ENCODE measurements around the gene FHAD1. TPM values are rescaled to one million over a fixed set of nuclear protein-coding genes. Genes with fewer than 3 reads are reported as not detected.

Gene FHAD1
- total RNA-seq, 1 experiment from 2014 or later: 0.45 TPM

DNA sequence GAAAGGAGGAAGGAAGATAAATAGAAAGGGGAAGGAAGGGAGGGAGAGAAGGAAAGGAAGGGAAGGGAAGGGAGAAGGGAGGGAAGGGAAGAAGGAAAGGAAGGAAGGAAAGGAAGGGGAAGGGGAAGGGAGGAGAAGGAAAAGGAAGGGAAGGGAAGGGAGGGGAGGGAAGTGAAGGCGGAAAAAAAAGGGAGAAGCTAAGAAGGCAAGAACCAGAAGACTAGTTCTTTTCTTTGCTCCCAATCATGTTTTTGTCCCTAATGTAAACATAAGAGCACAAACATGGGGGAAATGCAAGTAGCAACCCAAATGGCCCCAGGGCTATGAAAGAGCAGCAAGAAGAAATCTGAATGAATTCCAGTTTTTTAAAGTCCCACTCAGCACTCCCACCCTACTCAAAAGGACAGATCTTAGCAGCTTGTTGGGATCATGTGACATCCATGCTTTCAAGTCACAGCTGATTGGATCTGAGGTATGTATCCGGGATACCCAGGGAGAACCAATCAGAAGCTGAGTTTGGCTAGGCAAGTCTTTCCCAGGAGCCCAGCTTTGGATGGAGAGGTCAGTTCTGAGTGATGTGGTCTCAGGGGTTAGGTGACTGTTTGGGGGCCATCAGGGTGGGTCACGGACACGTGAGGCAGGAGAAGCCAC is 24.2 kb upstream of the FHAD1 start:
- no peaks in the 10 kb centered on the region for H3K4me1 ChIP-seq (ENCODE audit: low read length)

GRCh38 chr1:15224259-15224869 is 22.7 kb upstream of the FHAD1 start:
- no peaks in the 10 kb centered on the region for H4K20me1 ChIP-seq (ENCODE audit: insufficient read depth, low read depth, low read length)
- no peaks in the 10 kb centered on the region for H3K27me3 ChIP-seq (ENCODE audit: low read length)
- no peak overlapping the region for H3K27ac ChIP-seq (ENCODE audit: low read length)
- no peak overlapping the region for H2AFZ ChIP-seq (ENCODE audit: low read length)
- H3K9me3 ChIP-seq (ENCODE audit: low read length): no peaks in the 10 kb centered on the region
- no peaks in the 10 kb centered on the region for H3K4me1 ChIP-seq (ENCODE audit: low read length)
- H3K36me3 ChIP-seq (ENCODE audit: insufficient read depth, low read length): no peaks in the 10 kb centered on the region
- H3K9ac ChIP-seq (ENCODE audit: low read length): no peak overlapping the region
- no peak overlapping the region for H3K4me2 ChIP-seq (ENCODE audit: low read depth, low read length, poor library complexity, severe bottlenecking)
- no peaks in the 10 kb centered on the region for H3K79me2 ChIP-seq (ENCODE audit: low read length)
- DNase-seq: no peak
- no peak overlapping the region for H3K4me3 ChIP-seq (ENCODE audit: low read length)
- H3K9me2 ChIP-seq (replicated peaks; ENCODE audit: insufficient read depth, low read length): no peaks in the 10 kb centered on the region

More for the DNA sequence above, 24.2 kb upstream of the FHAD1 start:
- Histone ChIP-seq H3K27ac (ENCODE audit: low read length) (no peak overlapping the region), H3K79me2 (ENCODE audit: low read length) (no peaks in the 10 kb centered on the region), H3K9me2 (replicated peaks; ENCODE audit: insufficient read depth, low read length) (no peaks in the 10 kb centered on the region), H3K27me3 (ENCODE audit: low read length) (no peaks in the 10 kb centered on the region), H3K4me2 (ENCODE audit: low read depth, low read length, poor library complexity, severe bottlenecking) (no peak overlapping the region), H4K20me1 (ENCODE audit: insufficient read depth, low read depth, low read length) (no peaks in the 10 kb centered on the region), H2AFZ (ENCODE audit: low read length) (no peak overlapping the region), H3K4me3 (ENCODE audit: low read length) (no peak overlapping the region), H3K36me3 (ENCODE audit: insufficient read depth, low read length) (no peaks in the 10 kb centered on the region), H3K9me3 (ENCODE audit: low read length) (no peaks in the 10 kb centered on the region), H3K9ac (ENCODE audit: low read length) (no peak overlapping the region)
- no peak for DNase-seq

DNA sequence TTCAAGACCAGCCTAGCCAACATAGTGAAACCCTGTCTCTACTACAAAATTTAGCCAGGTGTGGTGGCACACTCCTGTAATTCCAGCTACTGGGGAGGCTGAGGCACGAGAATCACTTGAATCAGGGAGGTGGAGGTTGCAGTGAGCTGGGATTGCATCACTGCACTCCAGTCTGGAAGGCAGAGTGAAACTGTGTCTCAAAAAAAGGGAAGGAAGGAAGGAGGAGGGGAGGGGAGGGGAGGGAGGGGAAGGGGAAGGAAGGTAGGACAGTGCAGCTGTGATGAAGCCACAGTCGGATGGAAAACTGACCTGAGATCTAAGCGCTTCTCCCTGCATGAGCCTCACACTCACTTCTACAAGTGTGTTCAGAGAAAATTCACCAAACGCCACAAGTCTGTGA is 22.0 kb upstream of the FHAD1 start:
- H3K36me3 ChIP-seq (ENCODE audit: insufficient read depth, low read length): no peaks in the 10 kb centered on the region
- H3K4me3 ChIP-seq (ENCODE audit: low read length): no peak overlapping the region
- H3K4me2 ChIP-seq (ENCODE audit: low read depth, low read length, poor library complexity, severe bottlenecking): no peak overlapping the region
- no peaks in the 10 kb centered on the region for H4K20me1 ChIP-seq (ENCODE audit: insufficient read depth, low read depth, low read length)
- no peaks in the 10 kb centered on the region for H3K27me3 ChIP-seq (ENCODE audit: low read length)
- no peaks in the 10 kb centered on the region for H3K4me1 ChIP-seq (ENCODE audit: low read length)
- no peak overlapping the region for H2AFZ ChIP-seq (ENCODE audit: low read length)
- H3K27ac ChIP-seq (ENCODE audit: low read length): no peak overlapping the region
- DNase-seq: no peak
- no peaks in the 10 kb centered on the region for H3K9me2 ChIP-seq (replicated peaks; ENCODE audit: insufficient read depth, low read length)
- H3K9me3 ChIP-seq (ENCODE audit: low read length): no peaks in the 10 kb centered on the region
- H3K9ac ChIP-seq (ENCODE audit: low read length): no peak overlapping the region
- no peaks in the 10 kb centered on the region for H3K79me2 ChIP-seq (ENCODE audit: low read length)

DNA sequence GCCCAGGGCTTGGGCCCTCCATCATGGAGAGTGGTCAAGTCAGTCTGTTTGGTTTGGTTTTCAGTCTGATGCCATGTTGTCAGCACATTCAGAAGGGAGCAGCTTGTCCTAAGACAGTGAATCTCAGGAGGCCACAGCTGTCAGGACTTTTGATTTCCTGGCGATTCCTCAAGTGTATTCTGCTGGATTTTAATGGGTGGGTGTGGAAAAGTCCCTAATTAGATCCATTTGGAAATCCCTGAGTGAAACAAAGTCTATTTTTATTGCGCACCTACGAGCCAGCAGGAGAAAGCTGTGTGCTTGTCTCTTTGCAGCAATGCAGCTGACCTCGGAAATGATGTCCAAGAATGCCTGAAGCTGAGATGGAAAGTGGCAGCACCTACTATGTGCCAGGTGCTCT is 21.6 kb upstream of the FHAD1 start:
- Histone ChIP-seq H2AFZ (ENCODE audit: low read length) (no peak overlapping the region), H3K4me3 (ENCODE audit: low read length) (no peak overlapping the region), H3K27ac (ENCODE audit: low read length) (no peak overlapping the region), H3K27me3 (ENCODE audit: low read length) (no peaks in the 10 kb centered on the region), H4K20me1 (ENCODE audit: insufficient read depth, low read depth, low read length) (no peaks in the 10 kb centered on the region), H3K79me2 (ENCODE audit: low read length) (no peaks in the 10 kb centered on the region), H3K4me1 (ENCODE audit: low read length) (no peaks in the 10 kb centered on the region), H3K9ac (ENCODE audit: low read length) (no peak overlapping the region), H3K9me2 (replicated peaks; ENCODE audit: insufficient read depth, low read length) (no peaks in the 10 kb centered on the region), H3K36me3 (ENCODE audit: insufficient read depth, low read length) (no peaks in the 10 kb centered on the region), H3K9me3 (ENCODE audit: low read length) (no peaks in the 10 kb centered on the region), H3K4me2 (ENCODE audit: low read depth, low read length, poor library complexity, severe bottlenecking) (no peak overlapping the region)
- no peak for DNase-seq

DNA sequence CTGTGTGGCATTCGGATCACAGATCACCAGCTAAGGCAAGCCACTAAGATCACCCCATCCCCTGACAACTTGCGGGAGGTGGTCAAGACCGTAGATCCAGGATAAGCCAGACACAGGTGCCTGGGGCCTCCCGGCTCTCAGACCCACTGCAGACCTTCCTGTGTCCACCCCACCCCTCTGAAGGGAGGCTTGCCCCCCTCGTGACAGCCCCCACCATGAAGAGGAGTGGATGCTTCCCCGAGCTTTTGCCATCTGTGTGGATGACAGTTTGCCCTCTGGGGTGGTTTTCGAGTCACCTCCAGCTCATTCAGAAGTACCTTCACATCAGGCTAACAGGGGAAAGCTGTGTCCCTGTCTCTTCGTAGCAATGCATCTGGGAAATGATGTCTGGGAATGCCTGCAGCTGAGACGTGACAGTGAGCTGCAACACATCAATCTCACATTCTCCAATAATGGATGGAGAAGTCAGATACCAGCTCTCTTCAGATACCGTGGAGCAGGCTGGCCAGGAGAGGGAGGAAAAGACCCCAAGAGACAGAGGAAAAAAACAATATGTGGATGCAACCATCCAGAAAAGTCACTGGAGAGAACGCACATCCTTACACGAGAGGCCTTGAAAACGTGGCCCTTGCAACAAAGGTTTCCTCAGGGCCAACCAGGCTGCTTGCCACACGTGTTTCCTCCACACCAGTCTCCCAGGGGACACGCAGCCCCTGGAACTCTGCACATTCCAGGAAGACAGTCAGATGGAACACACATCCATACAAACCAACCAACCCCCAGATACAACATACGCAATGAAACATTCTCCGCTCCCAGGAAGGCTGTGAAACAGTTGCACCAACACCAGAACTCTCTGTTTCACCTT is 20.4 kb upstream of the FHAD1 start:
- H3K4me3 ChIP-seq (ENCODE audit: low read length): no peak overlapping the region
- no peaks in the 10 kb centered on the region for H3K9me3 ChIP-seq (ENCODE audit: low read length)
- no peaks in the 10 kb centered on the region for H4K20me1 ChIP-seq (ENCODE audit: insufficient read depth, low read depth, low read length)
- H3K4me1 ChIP-seq (ENCODE audit: low read length): no peaks in the 10 kb centered on the region
- no peak overlapping the region for H3K27ac ChIP-seq (ENCODE audit: low read length)
- no peak for DNase-seq
- no peaks in the 10 kb centered on the region for H3K27me3 ChIP-seq (ENCODE audit: low read length)
- no peaks in the 10 kb centered on the region for H3K79me2 ChIP-seq (ENCODE audit: low read length)
- H3K9ac ChIP-seq (ENCODE audit: low read length): no peak overlapping the region
- no peaks in the 10 kb centered on the region for H3K9me2 ChIP-seq (replicated peaks; ENCODE audit: insufficient read depth, low read length)
- H3K36me3 ChIP-seq (ENCODE audit: insufficient read depth, low read length): no peaks in the 10 kb centered on the region
- H3K4me2 ChIP-seq (ENCODE audit: low read depth, low read length, poor library complexity, severe bottlenecking): no peak overlapping the region
- H2AFZ ChIP-seq (ENCODE audit: low read length): no peak overlapping the region

DNA sequence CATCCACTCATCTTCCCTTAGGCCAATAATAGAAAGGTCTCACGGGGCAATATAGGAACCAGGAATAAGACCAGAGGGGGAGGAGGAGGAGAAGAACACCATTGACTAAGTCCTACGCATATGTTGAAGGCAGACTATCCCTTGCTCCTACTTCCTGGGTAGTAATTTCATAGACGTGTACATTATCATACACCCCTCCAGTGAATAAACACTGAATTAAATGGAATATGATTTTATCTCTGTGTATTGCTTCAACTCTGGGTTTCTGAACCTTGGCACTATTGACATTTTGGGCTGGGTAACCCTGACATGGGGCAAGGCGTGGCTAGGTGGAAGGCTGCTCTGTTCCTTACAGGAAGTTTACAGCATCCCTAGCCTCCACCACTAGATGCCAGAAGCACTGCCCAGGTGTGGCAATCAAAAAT is 17.3 kb upstream of the FHAD1 start:
- no peak overlapping the region for H3K27ac ChIP-seq (ENCODE audit: low read length)
- H3K36me3 ChIP-seq (ENCODE audit: insufficient read depth, low read length): no peaks in the 10 kb centered on the region
- no peaks in the 10 kb centered on the region for H3K9me3 ChIP-seq (ENCODE audit: low read length)
- H3K4me3 ChIP-seq (ENCODE audit: low read length): no peak overlapping the region
- no peak for DNase-seq
- no peaks in the 10 kb centered on the region for H4K20me1 ChIP-seq (ENCODE audit: insufficient read depth, low read depth, low read length)
- H2AFZ ChIP-seq (ENCODE audit: low read length): no peak overlapping the region
- no peak overlapping the region for H3K4me2 ChIP-seq (ENCODE audit: low read depth, low read length, poor library complexity, severe bottlenecking)
- no peaks in the 10 kb centered on the region for H3K4me1 ChIP-seq (ENCODE audit: low read length)
- H3K27me3 ChIP-seq (ENCODE audit: low read length): no peaks in the 10 kb centered on the region
- no peaks in the 10 kb centered on the region for H3K9me2 ChIP-seq (replicated peaks; ENCODE audit: insufficient read depth, low read length)
- H3K9ac ChIP-seq (ENCODE audit: low read length): no peak overlapping the region
- H3K79me2 ChIP-seq (ENCODE audit: low read length): no peaks in the 10 kb centered on the region

DNA sequence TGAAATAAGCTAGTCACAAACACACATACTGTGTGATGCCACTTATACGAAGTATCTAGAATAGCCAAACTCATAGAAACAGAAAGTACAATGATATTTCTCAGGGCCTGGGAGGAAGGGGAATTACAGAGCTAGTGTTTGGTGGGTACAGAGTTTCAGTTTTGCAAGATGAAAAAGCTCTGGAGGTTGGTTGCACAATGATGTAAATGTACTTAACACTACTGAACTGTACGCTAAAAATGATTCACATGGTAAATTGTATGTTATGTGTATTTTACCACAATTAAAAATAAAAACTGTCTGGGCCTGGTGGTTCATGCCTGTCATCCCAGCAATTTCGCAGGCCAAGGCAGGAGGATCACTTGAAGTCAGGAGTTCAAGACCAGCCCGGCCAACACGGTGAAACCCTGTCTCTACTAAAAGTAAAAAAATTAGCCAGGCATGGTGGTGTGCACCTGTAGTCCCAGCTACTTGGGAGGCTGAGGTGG is 15.3 kb upstream of the FHAD1 start:
- DNase-seq: no peak
- Histone ChIP-seq H3K27ac (ENCODE audit: low read length) (no peak overlapping the region), H3K4me2 (ENCODE audit: low read depth, low read length, poor library complexity, severe bottlenecking) (no peak overlapping the region), H3K9me2 (replicated peaks; ENCODE audit: insufficient read depth, low read length) (no peaks in the 10 kb centered on the region), H3K27me3 (ENCODE audit: low read length) (no peaks in the 10 kb centered on the region), H3K4me3 (ENCODE audit: low read length) (no peak overlapping the region), H3K79me2 (ENCODE audit: low read length) (no peaks in the 10 kb centered on the region), H3K36me3 (ENCODE audit: insufficient read depth, low read length) (no peaks in the 10 kb centered on the region), H3K9me3 (ENCODE audit: low read length) (no peaks in the 10 kb centered on the region), H4K20me1 (ENCODE audit: insufficient read depth, low read depth, low read length) (no peaks in the 10 kb centered on the region), H3K4me1 (ENCODE audit: low read length) (no peaks in the 10 kb centered on the region), H2AFZ (ENCODE audit: low read length) (no peak overlapping the region), H3K9ac (ENCODE audit: low read length) (no peak overlapping the region)

DNA sequence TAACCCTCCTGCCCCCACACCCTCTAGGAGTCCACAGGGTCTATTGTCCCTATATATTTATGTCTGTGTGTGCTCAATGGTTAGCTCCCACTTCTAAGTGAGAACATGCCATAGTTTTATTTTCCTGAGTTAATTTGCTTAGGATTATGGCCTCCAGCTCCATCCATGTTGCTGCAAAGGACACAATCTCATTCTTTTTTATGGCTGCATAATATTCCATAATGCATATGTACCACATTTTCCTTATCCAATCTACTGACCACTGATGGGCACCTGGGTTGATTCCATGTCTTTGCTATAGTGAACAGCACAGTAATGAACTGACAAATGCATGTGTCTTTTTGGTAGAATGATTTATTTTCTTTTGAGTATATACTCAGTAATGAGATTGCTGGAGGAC is 13.3 kb upstream of the FHAD1 start:
- Histone ChIP-seq H3K4me2 (ENCODE audit: low read depth, low read length, poor library complexity, severe bottlenecking) (no peak overlapping the region), H4K20me1 (ENCODE audit: insufficient read depth, low read depth, low read length) (no peaks in the 10 kb centered on the region), H3K4me3 (ENCODE audit: low read length) (no peak overlapping the region), H3K36me3 (ENCODE audit: insufficient read depth, low read length) (no peaks in the 10 kb centered on the region), H3K27me3 (ENCODE audit: low read length) (no peaks in the 10 kb centered on the region), H3K9me3 (ENCODE audit: low read length) (no peaks in the 10 kb centered on the region), H2AFZ (ENCODE audit: low read length) (no peak overlapping the region), H3K9me2 (replicated peaks; ENCODE audit: insufficient read depth, low read length) (no peaks in the 10 kb centered on the region), H3K27ac (ENCODE audit: low read length) (no peak overlapping the region), H3K79me2 (ENCODE audit: low read length) (no peaks in the 10 kb centered on the region), H3K4me1 (ENCODE audit: low read length) (no peaks in the 10 kb centered on the region), H3K9ac (ENCODE audit: low read length) (no peak overlapping the region)
- no peak for DNase-seq
